GM21737 (cell line): ENCODE data around the gene HLA-DPB1.

Source experiments
- ATAC-seq: cut with Tn5 transposase; IDR thresholded peaks from one replicate; pipeline ENCODE4 v1.9.1; 2021; ENCODE audit warnings: mild to moderate bottlenecking, moderate library complexity; ENCODE audit not compliant: unreplicated experiment

HLA-DPB1 gene

DNA sequence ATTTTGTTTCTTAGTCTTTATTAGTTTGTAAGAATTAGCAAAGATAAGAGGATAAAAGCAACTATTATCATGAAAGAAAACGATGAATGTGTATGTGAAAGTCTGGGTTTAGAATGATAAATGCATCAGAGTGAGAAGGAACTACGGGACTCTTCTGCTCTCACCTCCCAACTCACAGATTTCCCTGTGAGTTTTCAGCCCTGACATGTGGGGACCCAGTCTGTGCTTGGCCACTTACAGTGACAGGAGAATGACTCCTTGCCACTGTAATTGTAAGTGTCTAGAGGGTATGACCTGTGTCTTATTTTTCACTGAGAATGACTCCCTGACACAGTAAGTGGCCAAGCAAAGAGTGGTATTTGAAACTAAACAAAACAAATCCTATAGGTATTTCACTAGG, 4.9 kb upstream of the HLA-DPB1 start:
- ATAC-seq: no peak

DNA sequence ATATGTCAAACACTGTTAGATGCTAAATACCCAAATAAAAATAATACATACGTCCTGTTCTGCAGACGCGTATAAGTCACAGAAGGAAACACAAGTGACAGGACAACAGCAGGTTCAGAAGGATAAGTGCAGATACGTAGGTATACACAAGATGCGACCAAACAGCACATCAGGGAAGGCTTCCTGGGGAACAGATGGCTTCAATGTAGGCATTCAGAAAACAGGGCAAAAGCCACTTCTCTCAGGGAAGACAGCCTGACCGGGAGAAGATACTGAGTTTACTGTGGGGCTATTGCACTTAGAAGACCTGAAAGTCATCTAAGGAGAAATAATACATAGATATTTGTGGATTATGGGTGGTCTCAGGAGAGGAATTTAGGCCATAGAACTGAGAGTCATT, 4.2 kb upstream of the HLA-DPB1 start:
- no peak for ATAC-seq

DNA sequence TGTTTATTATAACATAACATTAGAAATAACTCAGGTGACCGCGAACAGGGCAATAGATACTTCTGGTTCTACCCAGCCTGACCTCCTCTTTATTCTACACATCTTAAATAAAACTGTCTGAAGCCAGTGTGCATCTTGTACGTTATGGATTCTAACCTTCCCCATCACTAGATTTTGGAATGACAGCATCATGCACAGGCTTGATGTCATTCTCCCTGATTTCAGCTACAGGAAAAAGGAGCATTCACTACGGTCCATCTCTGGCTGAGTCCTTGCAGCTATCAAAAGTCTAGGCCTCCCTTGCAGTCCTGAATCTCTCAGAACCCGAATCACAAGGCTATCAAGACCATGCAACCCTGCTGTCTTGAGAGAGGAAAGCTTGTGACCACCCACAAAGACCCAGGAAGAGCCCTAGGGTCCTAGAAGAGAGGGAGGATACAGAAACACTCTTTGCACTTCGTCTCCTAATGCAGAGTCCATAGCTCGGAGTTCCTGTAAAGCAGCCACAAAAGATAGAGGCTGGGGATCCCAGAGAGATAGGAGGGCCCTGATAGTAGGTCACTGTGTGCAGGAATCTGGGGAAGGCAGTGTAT, 3.2 kb upstream of the HLA-DPB1 start:
- no peak for ATAC-seq

DNA sequence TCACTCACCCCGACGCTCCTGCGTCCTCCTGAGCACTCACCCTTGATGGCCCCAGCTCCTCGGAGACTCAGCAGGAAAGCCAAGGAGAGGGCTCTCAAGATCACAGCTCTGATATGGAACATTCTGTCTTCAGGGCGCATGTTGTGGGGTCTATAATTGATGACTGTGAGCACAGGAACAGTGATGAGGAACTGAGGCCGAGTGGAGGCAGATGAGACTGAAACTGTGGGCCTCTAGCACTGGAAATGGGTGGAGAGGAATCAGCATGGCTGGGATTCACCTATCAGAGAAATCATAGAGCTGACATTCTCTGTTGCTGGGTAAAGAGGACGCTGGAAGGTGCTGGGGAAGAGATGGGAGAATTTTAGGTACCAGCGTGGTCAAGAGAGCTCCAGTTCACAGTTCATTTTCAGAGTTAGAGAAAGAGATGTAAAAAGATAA, 2.3 kb upstream of the HLA-DPB1 start, which contains the start of gene HLA-DPA1:
TSS of gene HLA-DPA1 (minus strand) at position 219 of the 441 bp plus-strand sequence.
- ATAC-seq: peak; percentile 82

DNA sequence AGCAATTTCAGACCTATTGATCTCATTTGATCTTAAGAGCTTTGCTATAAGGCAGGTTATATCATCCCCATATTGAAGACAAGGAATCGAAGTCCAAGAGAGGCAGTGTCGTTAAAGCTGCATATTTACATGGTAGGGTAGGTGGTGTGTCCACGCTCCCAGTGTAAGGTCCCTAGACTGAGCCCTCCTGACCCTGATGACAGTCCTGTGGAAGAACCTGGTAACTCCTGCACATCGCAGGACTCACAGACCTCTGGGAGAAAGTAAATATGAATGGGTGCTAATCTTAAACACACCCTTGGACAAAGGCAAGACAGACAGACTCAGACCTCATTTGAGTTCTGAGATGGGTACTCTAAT, 602 bp upstream of the HLA-DPB1 start:
- no peak for ATAC-seq

DNA sequence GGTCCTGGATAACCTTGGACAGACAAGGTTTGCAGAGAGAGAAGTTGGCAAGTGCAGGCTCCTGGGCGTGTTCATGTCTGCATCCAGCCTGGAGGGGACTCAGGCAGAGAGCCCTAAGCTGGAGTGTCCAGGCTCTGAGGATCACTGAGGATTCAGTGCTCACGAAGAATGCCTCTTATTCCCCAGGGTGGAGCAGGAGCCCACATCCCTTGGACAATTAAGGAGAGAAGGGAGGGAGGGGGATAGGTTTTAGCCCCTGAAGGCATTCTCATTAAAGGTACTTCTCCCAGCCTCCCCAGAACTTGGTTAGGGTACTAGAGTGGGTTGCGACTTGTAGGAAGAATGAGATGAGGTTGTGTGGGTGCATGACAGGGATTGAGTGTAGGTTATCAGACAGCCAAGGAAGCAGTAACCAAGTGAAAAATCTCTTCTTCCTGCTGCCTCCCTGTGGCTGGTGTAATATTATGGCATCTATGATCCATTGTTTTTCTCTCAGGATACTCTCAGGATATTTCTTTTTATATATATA, 680 bp downstream of the HLA-DPB1 start:
- no peak for ATAC-seq

DNA sequence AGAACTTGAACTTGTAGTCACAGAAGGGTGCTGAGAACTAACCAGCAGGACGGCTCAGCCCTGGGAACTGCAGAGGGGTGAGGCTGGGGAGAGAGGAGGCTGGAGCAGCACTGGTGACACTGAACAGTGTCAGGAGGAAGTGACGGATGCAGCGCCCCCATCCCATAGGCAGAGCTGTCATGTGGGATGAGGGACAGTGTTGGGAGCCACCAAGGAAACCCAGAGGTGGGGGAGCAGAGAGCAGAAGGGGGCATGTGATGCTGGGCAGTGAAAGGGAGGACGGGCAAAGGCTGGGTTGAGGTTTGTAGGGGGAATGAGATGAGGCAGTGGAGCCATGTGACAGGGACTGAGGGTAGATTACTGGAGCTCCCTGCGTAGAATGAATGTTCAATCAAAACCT, 2.1 kb downstream of the HLA-DPB1 start:
- no peak for ATAC-seq

DNA sequence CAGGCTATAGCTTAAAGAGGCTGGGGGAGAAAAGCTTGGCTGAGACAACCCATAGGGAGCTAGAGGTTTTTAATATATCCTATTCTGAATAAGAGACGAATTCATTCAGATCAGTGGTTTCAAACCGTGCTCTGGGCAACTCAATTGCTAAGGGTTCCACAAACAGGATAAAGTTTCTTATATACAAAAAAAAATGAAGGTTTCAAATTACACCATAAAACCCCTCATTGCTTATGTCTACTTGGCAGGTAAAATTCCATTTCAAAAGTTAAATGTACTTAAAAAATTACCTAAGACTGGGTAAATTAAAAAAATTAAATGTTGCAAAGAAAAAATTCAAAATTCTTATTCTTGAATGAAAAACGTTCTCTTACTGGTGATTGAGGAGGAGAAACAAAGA, 2.7 kb downstream of the HLA-DPB1 start:
- ATAC-seq: no peak

DNA sequence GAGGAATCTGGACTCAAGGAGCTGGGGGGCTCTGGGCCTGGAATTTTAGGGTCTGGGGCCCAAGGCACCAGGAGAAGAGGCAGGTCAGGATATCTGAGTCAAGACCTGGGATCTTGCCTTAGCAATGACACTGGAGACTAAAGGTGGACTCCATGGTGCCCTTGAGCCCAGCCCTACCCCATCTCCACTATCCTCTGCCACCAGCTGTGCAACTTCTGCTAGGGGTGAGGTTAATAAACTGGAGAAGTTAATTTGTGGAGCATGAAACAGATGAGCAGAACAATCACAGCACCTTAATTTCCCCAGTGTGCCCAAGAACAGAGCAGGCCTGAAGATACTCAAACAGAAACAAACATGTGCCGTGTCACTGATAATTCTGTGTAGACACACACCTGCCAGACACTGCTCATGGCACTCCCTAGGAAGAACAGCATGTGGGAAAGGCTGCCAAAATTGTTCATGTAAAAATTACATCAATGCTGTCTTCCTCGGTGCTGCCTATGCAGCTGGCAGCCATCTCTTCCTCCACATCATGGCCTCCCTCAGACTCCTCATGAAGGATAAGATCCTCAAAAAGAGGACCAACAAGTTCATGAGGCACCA, 3.2 kb downstream of the HLA-DPB1 start:
- ATAC-seq: no peak

DNA sequence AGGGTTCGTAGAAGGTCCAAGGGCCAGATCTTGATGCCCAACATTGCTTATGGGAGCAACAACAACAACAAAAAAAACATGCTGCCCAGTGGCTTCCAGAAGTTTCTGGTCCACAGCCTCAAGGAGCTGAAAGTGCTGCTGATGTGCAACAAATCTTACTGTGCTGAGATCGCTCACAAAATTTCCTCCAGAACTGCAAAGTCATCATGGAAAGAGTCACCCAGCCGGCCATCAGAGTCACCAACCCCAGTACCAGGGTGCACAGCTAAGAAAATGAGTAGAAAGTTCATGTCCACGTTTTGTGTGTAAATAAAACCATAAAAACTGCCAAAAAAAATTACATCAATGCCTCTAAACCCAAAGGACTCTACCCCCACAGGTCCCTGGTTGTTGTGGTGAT, 3.8 kb downstream of the HLA-DPB1 start:
- ATAC-seq: no peak

DNA sequence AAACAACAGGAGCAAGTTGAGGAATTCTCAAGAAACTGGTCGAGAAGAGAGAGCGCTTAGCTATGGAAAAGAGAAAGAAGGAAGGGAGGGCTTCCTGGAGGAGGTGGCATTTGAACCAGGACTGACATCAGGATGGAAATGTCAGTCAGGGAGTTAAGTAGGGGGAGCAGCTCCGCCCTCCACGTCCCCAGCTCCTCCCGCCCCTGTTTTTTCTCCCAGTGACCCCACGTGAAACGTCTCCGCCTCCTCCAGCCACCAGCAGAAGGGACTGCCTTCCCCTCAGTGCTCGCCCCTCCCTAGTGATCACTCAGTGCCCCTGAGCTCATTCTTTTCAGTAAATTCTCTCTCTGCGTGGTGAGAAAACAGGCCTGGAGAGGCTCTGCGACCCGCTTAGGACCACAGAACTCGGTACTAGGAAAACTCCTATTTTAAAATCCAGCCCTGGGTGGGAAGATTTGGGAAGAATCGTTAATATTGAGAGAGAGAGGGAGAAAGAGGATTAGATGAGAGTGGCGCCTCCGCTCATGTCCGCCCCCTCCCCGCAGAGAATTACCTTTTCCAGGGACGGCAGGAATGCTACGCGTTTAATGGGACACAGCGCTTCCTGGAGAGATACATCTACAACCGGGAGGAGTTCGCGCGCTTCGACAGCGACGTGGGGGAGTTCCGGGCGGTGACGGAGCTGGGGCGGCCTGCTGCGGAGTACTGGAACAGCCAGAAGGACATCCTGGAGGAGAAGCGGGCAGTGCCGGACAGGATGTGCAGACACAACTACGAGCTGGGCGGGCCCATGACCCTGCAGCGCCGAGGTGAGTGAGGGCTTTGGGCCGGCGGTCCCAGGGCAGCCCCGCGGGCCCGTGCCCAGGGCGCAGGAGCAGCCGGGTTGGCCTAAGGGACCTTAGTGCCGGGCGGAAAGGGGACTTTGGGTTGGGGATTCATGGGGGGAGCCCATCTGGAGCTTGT, 4.6 kb downstream of the HLA-DPB1 start:
- ATAC-seq: no peak

DNA sequence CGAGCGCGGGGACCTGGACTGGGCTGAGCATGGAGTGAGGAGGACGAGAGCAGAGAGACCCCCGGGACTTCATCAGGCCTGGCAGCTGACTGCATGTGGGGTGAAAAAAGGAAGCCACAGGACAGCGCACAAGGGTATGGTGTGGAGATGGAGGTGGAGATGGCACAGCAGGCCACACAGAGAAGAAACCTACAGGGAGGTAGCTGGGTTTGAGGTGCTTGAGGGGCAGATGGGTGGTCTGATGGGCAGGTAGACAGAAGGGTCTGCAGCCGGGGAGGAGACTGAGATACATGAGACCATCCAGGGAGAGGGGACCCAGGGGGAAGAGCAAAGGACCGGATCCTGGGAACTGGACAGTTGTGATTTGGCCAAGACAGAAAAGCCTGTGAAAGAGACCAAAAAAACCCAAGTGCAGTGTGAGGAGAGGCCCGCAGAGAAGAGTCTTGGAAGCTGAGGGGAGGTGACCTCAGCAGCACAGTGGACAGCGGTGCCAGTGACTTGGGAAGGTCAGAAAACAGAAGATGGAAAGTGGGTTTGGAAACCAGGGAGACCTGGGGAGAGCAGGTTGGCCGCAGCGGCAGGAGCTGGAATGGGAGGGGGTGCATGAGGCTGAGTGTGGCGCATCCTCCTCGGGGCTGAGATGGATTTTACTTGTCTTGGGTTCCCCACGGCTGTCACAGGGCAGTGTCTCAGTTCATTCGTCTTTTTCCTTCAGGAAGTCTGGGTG, 5.5 kb downstream of the HLA-DPB1 start:
- ATAC-seq: no peak

DNA sequence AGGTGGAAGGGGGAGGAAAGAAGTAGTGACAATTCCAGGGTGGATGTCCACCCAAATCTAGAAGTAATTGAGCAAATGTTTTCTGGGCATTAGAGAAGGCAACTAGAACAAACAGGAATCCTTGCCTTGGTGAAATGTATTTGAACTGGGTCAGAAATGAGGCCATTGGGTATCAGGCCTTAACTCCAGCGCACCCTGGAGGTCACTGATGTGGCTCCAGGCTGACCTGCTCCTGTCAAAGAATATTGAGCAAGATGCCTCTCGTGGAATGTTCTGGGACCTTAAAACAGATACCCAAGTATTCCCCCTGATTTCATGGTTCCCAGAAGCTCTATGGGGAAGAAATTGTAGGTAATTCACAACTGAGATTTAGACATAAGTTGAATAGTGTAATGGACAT, 6.9 kb downstream of the HLA-DPB1 start:
- no peak for ATAC-seq

DNA sequence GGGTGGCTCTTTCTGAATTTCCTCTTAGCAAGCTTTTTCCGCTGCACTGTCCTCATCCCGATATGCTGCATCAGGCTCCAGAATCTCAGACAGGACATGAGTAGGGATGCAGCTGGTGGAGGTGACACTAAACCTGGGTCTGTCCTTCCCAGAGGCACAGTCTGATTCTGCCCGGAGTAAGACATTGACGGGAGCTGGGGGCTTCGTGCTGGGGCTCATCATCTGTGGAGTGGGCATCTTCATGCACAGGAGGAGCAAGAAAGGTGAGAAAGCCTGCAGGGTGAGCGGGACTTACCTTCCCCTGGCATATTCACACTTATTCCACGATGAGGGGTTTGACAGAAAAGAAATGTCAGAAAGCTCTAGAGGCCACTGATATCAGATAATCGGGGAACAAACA, 9.8 kb downstream of the HLA-DPB1 start:
- no peak for ATAC-seq

DNA sequence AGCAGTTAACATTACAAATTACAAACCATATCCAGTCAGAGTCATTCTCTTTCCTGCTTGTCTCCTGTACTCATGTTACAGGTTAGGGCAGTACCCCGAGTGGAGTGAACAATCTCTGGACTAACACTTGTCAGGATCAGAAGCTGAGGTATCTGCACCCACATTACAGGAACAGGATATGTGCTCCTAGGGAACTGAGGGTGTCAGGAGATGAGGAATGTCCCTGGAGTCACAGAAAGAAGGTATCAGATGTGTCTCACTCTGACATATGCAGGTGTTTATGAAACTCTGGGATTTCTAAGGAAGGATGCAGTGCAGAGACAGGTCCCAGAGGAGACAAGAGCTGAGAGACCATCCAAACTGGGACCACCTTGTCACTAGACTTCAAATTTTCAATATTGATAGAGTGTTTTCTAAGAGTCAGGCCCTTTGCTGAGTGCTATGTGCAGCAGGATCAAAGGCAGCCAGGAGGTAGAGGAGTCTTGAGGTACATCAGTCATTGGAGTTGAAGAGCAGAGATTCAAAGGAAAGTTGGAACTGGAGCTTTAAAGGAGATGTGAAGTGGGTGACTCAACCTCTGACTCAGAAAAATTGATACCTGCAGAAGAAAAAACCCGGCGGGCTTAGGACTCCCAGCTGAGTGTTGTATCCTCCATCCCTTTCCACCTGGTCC, 12.6 kb downstream of the HLA-DPB1 start:
- no peak for ATAC-seq

DNA sequence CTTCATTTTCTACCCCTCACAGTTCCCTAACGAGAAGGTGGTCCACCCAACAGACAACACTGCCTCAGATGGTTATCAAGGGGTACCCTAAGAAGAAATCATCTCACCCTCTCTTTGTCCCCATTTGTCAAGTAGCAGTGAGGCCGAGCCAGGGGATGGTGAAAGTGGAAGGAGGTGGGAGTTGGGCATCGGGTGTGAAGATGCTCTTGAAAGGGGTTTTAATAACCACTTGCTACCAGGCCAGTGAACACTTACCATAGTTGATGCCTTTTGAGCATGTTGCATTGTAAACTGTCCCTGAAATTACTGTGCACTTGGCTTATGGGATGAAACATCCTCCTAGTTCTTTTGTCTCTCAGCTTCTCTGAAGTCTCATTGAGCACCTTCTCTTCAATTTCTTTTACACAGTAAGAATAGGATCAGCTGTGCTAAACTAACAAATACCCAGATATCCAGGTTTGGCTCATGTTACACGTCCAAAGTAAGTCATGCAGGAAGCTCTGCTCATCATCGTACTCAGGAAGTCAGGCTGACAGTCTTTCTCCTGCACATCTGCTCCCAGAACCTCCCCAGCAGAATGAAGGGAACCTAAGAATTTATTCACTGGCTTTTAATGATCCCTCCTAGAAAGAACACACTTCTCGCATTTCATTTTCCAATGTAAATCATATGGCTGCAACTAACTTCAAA, 13.3 kb downstream of the HLA-DPB1 start:
- ATAC-seq: no peak

DNA sequence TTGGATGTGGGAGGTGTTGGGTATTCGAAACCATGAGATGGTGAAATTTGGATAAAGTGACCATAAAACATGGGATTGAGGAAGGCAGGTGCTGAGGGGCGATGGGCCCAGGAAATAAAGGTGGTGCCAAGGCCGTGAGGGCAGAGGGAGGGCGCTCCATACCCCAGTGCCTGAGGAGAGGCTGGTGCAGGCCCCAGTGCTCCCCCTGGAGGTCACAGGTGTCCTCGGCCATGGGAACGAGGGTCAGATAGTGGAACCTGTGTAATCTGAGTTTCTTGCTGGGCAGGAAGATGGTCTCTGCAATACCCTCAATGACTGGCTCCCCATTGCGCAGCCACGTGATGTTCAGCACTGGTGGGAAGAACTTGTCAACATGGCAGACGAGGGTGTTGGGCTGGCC, 16.2 kb downstream of the HLA-DPB1 start:
- no peak for ATAC-seq

DNA sequence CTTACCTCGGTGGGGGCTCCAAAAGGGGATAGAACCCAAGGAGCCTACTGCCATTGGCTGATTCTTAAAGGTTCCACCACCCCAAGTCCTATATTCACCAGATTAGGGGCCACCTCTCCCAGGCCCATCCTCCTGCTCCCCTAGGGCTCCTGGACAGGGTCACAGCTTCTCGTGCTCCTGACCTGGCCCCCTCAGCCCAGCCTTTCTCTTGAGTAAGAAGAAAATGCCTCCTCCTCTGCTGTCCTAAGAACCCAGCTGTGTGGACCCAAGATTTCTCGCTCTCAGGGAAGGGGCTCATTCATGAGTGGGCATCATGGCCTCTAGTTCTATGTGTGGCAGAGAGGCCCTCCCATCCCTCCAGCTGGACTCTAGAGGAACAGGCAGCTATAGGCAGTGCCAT, 16.6 kb downstream of the HLA-DPB1 start:
- no peak for ATAC-seq

DNA sequence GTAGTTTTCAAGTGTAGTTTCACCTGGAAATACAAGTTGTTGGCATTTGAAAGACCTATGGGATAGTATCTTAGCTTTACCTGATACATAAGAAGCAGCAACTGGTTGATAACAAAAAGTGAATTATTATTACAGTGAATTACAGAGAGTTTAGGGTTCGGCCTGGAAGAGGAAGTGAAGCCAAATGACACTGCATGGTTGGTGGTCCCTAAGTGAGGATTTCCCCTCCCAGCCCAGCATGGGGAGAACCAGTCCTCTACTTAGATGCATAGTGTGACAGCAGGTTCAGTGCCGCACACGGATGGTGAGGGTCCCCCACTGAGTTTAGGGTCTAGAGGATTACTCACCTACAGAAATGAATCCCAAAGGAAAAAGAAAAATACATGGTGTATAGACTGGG, 18.1 kb downstream of the HLA-DPB1 start:
- ATAC-seq: no peak

DNA sequence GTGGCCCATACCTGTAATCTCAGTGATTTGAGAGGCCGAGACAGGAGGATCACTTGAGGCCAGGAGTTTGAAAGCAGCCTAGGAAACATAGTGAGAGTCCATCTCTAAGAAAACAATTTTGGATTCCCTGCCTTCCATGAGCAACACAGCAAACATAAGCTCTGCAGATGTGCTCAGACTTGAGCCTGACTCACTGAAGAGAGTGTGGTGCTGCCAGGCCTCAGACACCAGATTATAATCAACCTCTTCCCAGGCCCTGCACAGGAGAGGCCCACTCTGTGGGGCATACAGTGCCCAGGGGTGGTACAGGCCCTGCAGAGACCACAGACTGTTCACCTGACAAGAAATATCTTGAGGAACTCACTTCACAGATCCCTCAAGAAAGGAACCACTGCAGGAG, 19.9 kb downstream of the HLA-DPB1 start:
- no peak for ATAC-seq
